ENCODE measurements around the gene GRAMD1B.
"Not testable (repeated sequence)": the region's sequence is repeated elsewhere in the genome, so short reads cannot be mapped to it uniquely, and the experiment has no call there.

The GRAMD1B gene

GRCh38 chr11:123640677-123641494 is 210.8 kb downstream of the GRAMD1B start:
- no peak for DNase-seq (ENCODE audit: low read depth)

GRCh38 chr11:123641495-123641840 is 211.4 kb downstream of the GRAMD1B start:
- no peak for DNase-seq (ENCODE audit: low read depth)

- DNase-seq (ENCODE audit: low read depth): no peak
Observed at GRCh38 chr11:123642435-123642834, 212.4 kb downstream of the GRAMD1B start.

- no peak for DNase-seq (ENCODE audit: low read depth)
Observed at GRCh38 chr11:123645286-123645975, 215.4 kb downstream of the GRAMD1B start.

- DNase-seq (ENCODE audit: low read depth): no peak
Observed at GRCh38 chr11:123650901-123651300, 220.8 kb downstream of the GRAMD1B start.

- no peak for DNase-seq (ENCODE audit: low read depth)
Observed at GRCh38 chr11:123652599-123652998, 222.5 kb downstream of the GRAMD1B start.

GRCh38 chr11:123653483-123653826 is 223.4 kb downstream of the GRAMD1B start:
- DNase-seq (ENCODE audit: low read depth): no peak

GRCh38 chr11:123653827-123654565 is 223.9 kb downstream of the GRAMD1B start:
- no peak for DNase-seq (ENCODE audit: low read depth)

GRCh38 chr11:123654566-123655081 is 224.6 kb downstream of the GRAMD1B start, which contains the start of gene SCN3B:
Gene SCN3B, minus strand, starts transcription at chr11:123654624. Its CDS starts 823 bp downstream, at chr11:123653801.
- DNase-seq (ENCODE audit: low read depth): no peak

GRCh38 chr11:123659311-123659710 is 229.2 kb downstream of the GRAMD1B start:
- DNase-seq (ENCODE audit: low read depth): no peak

GRCh38 chr11:123659965-123660364 is 229.9 kb downstream of the GRAMD1B start:
- DNase-seq (ENCODE audit: low read depth): not testable (repeated sequence)

GRCh38 chr11:123665306-123665705 is 235.2 kb downstream of the GRAMD1B start:
- DNase-seq (ENCODE audit: low read depth): no peak

GRCh38 chr11:123670081-123670480 is 240.0 kb downstream of the GRAMD1B start:
- no peak for DNase-seq (ENCODE audit: low read depth)

GRCh38 chr11:123671534-123671933 is 241.5 kb downstream of the GRAMD1B start:
- DNase-seq (ENCODE audit: low read depth): no peak

GRCh38 chr11:123672568-123672967 is 242.5 kb downstream of the GRAMD1B start:
- no peak for DNase-seq (ENCODE audit: low read depth)

- DNase-seq (ENCODE audit: low read depth): no peak
Observed at GRCh38 chr11:123674297-123674696, 244.2 kb downstream of the GRAMD1B start.
